H9 (cell line): ENCODE results near the gene CSF1. TPM values are rescaled to one million over a fixed set of nuclear protein-coding genes. Genes with fewer than 3 reads are reported as not detected.

Source experiments
- DNase-seq: peaks from one replicate; pipeline ENCODE4 v3.0.0-alpha.2; 2017
- H2AFZ ChIP-seq: one replicate; pipeline ENCODE4 v1.6.1; 2013; ENCODE audit warnings: mild to moderate bottlenecking, low read length, control low read depth, moderate library complexity
- H2AK5ac ChIP-seq: 2 replicates; pipeline ENCODE4 v1.6.1; 2013; ENCODE audit warnings: low read length, control low read depth, mixed read lengths; ENCODE audit not compliant: insufficient read length
- H2BK120ac ChIP-seq: one replicate; pipeline ENCODE4 v1.6.1; 2013; ENCODE audit warnings: low read depth, mild to moderate bottlenecking, low read length, control low read depth, inconsistent platforms; ENCODE audit not compliant: poor library complexity, severe bottlenecking
- H2BK12ac ChIP-seq: 2 replicates; pipeline ENCODE4 v1.6.1; 2013; ENCODE audit warnings: low read length, control low read depth, mixed read lengths, low read depth; ENCODE audit not compliant: insufficient read length
- H2BK15ac ChIP-seq: 2 replicates; pipeline ENCODE4 v1.6.1; 2013; ENCODE audit warnings: low read depth, low read length, control low read depth
- H2BK20ac ChIP-seq: one replicate; pipeline ENCODE4 v1.6.1; 2013; ENCODE audit warnings: low read depth, mild to moderate bottlenecking, low read length, control low read depth, inconsistent platforms; ENCODE audit not compliant: poor library complexity, severe bottlenecking
- H2BK5ac ChIP-seq: 2 replicates; pipeline ENCODE4 v1.6.1; 2013; ENCODE audit warnings: low read length, control low read depth, mixed read lengths; ENCODE audit not compliant: insufficient read length
- H3K14ac ChIP-seq: 2 replicates; pipeline ENCODE4 v1.6.1; 2013; ENCODE audit warnings: low read length, control low read depth; ENCODE audit not compliant: insufficient read depth
- H3K18ac ChIP-seq: 2 replicates; pipeline ENCODE4 v1.6.1; 2013; ENCODE audit warnings: low read depth, mild to moderate bottlenecking, mixed read lengths, low read length, control low read depth; ENCODE audit not compliant: insufficient read length
- H3K23ac ChIP-seq: 2 replicates; pipeline ENCODE4 v1.6.1; 2013; ENCODE audit warnings: low read length, control low read depth, mixed read lengths, low read depth; ENCODE audit not compliant: insufficient read length
- H3K23me2 ChIP-seq: 2 replicates; pipeline ENCODE4 v1.6.1; 2013; ENCODE audit warnings: low read depth, mild to moderate bottlenecking, mixed read lengths, low read length, control low read depth; ENCODE audit not compliant: insufficient read length, poor library complexity, severe bottlenecking
- H3K27ac ChIP-seq: 2 replicates; pipeline ENCODE4 v1.5.1; 2013; ENCODE audit warnings: low read length, control low read depth, mixed read lengths, low read depth; ENCODE audit not compliant: insufficient read length
- H3K27me3 ChIP-seq: 2 replicates; pipeline ENCODE4 v1.6.1; 2013; ENCODE audit warnings: low read length, control low read depth, inconsistent platforms; ENCODE audit not compliant: insufficient read depth
- H3K4ac ChIP-seq: 2 replicates; pipeline ENCODE4 v1.6.1; 2013; ENCODE audit warnings: low read depth, mild to moderate bottlenecking, control low read depth, inconsistent platforms, low read length, moderate library complexity
- H3K4me1 ChIP-seq: 2 replicates; pipeline ENCODE4 v1.6.1; 2013; ENCODE audit warnings: low read length, control low read depth, inconsistent platforms; ENCODE audit not compliant: insufficient read depth
- H3K4me2 ChIP-seq: 2 replicates; pipeline ENCODE4 v1.6.1; 2013; ENCODE audit warnings: low read length, control low read depth, mixed read lengths; ENCODE audit not compliant: insufficient read length, insufficient read depth
- H3K56ac ChIP-seq: 2 replicates; pipeline ENCODE4 v1.6.1; 2013; ENCODE audit warnings: low read depth, mild to moderate bottlenecking, mixed read lengths, low read length, control low read depth; ENCODE audit not compliant: insufficient read length
- H3K79me1 ChIP-seq: 2 replicates; pipeline ENCODE4 v1.6.1; 2013; ENCODE audit warnings: low read depth, mild to moderate bottlenecking, moderate library complexity, low read length, control low read depth, inconsistent platforms; ENCODE audit not compliant: insufficient read depth, poor library complexity, severe bottlenecking
- H3K79me2 ChIP-seq: 2 replicates; pipeline ENCODE4 v1.6.1; 2013; ENCODE audit warnings: low read length, control low read depth, inconsistent platforms; ENCODE audit not compliant: insufficient read depth
- H3K9ac ChIP-seq: 2 replicates; pipeline ENCODE4 v1.6.1; 2013; ENCODE audit warnings: low read length, control low read depth, mixed read lengths; ENCODE audit not compliant: insufficient read length; ENCODE audit errors: extremely low read depth
- H3K9me3 ChIP-seq: one replicate; pipeline ENCODE4 v1.6.1; 2013; ENCODE audit warnings: low read depth, low read length, inconsistent platforms; ENCODE audit not compliant: control insufficient read depth
- H3T11ph ChIP-seq: one replicate; pipeline ENCODE4 v1.6.1; 2013; ENCODE audit warnings: mild to moderate bottlenecking, low read length, control low read depth, inconsistent platforms
- H4K20me1 ChIP-seq: one replicate; pipeline ENCODE4 v1.6.1; 2013; ENCODE audit not compliant: control insufficient read depth, insufficient read length, insufficient read depth
- H4K5ac ChIP-seq: 2 replicates; pipeline ENCODE4 v1.6.1; 2013; ENCODE audit warnings: low read depth, mild to moderate bottlenecking, mixed read lengths, low read length, control low read depth; ENCODE audit not compliant: insufficient read length
- H4K8ac ChIP-seq: replicated peaks from 2 replicates; pipeline ENCODE4 v1.6.1; 2013; ENCODE audit warnings: low read length, control low read depth, mixed read lengths, low read depth; ENCODE audit not compliant: insufficient read length
- H4K91ac ChIP-seq: 2 replicates; pipeline ENCODE4 v1.6.1; 2013; ENCODE audit warnings: low read depth, mild to moderate bottlenecking, moderate library complexity, mixed read lengths, low read length, control low read depth; ENCODE audit not compliant: insufficient read length
- H3K27ac Mint-ChIP-seq, 3 experiments: 2 replicates in 2 of 3; 3 replicates in 1 of 3; pipeline ENCODE4 v1.8.0; 2020 to 2021; ENCODE audit warnings: mixed read lengths in 3 of 3, mild to moderate bottlenecking in 1 of 3, moderate library complexity in 1 of 3
- H3K27me3 Mint-ChIP-seq: 2 replicates; pipeline ENCODE4 v1.8.0; 2021; ENCODE audit warnings: low read depth, mild to moderate bottlenecking, moderate library complexity, mixed read lengths
- H3K36me3 Mint-ChIP-seq, 3 experiments: 2 replicates in 2 of 3; 3 replicates in 1 of 3; pipeline ENCODE4 v1.8.0; 2020 to 2021; ENCODE audit warnings: low read depth in 3 of 3, mixed read lengths in 3 of 3; ENCODE audit not compliant: insufficient read depth in 1 of 3
- H3K4me1 Mint-ChIP-seq, 2 experiments: 2 replicates each; pipeline ENCODE4 v1.8.0; 2020; ENCODE audit warnings: mixed read lengths in 2 of 2
- H3K4me3 Mint-ChIP-seq, 2 experiments: 2 replicates in 1 of 2; 3 replicates in 1 of 2; pipeline ENCODE4 v1.8.0; 2020 to 2021; ENCODE audit warnings: mild to moderate bottlenecking in 2 of 2, mixed read lengths in 2 of 2, moderate library complexity in 1 of 2
- H3K9me3 Mint-ChIP-seq, 2 experiments: 2 replicates in 1 of 2; 3 replicates in 1 of 2; pipeline ENCODE4 v1.8.0; 2020; ENCODE audit warnings: mild to moderate bottlenecking in 2 of 2, mixed read lengths in 2 of 2, moderate library complexity in 1 of 2
- CTCF ChIP-seq: fragments of 200-600 bp; sonication (generic); conservative IDR thresholded peaks from 3 replicates; pipeline ENCODE4 v1.8.0; 2021; ENCODE audit warnings: antibody characterized with exemption, mild to moderate bottlenecking
- WGBS: extraction: QIAGEN DNeasy Blood & Tissue Kit; methylation state at CpG from one replicate; pipeline ENCODE4 v1.1.7; 2013; ENCODE audit warnings: missing lambda C conversion rate, low lambda C conversion rate, mixed read lengths; ENCODE audit not compliant: insufficient read length; ENCODE audit errors: extremely low coverage; 5-methylcytosine and 5-hydroxymethylcytosine counted together
- total RNA-seq: library from RNA; stranded (reverse); gene quantifications from 2 replicates; pipeline ENCODE4 v1.2.1, GENCODE V29; 2021

CSF1 gene
- total RNA-seq, 1 experiment from 2014 or later = 2.3 TPM

GRCh38 chr1:109890115-109890953 lies 20.3 kb upstream of the CSF1 start:
- H3K56ac ChIP-seq = no peak overlapping the region
- TF ChIP-seq CTCF = no peak
- H4K91ac ChIP-seq = no peak overlapping the region
- H3T11ph ChIP-seq = no peak overlapping the region
- no peaks in the 10 kb centered on the region for H3K23me2 ChIP-seq
- H2BK120ac ChIP-seq = no peak overlapping the region
- no peaks in the 10 kb centered on the region for H4K20me1 ChIP-seq
- H2AFZ ChIP-seq = no peak overlapping the region
- no peak overlapping the region for H3K4me3 Mint-ChIP-seq
- no peaks in the 10 kb centered on the region for H3K9me3 Mint-ChIP-seq
- H2AK5ac ChIP-seq = no peak overlapping the region
- H3K14ac ChIP-seq = no peak overlapping the region
- H3K4me2 ChIP-seq = no peak overlapping the region
- H3K79me1 ChIP-seq = no peaks in the 10 kb centered on the region
- WGBS = no CpG with 5 or more reads among the region's 5 CpGs
- peak overlapping the region in 2 of 3 experiments; percentile 5; a peak in 3 of 7 replicates for H3K27ac Mint-ChIP-seq
- H3K79me2 ChIP-seq = no peaks in the 10 kb centered on the region
- no peak overlapping the region for H3K23ac ChIP-seq
- H4K8ac ChIP-seq = no peak overlapping the region
- H3K18ac ChIP-seq = no peak overlapping the region
- no peak overlapping the region for H2BK15ac ChIP-seq
- no peak overlapping the region for H3K4ac ChIP-seq
- no peak overlapping the region for H3K9ac ChIP-seq
- H3K4me1 Mint-ChIP-seq = peaks cover 2 to 3% of the 10 kb centered on the region in 2 experiments; a peak in 1 of 4 replicates
- peaks cover 0 to 2% (median 0%) of the 10 kb centered on the region in 3 experiments; a peak in 1 of 7 replicates for H3K36me3 Mint-ChIP-seq
- no peak for DNase-seq
- no peaks in the 10 kb centered on the region for H3K27me3 ChIP-seq
- H4K5ac ChIP-seq = no peak overlapping the region
- H2BK12ac ChIP-seq = no peak overlapping the region
- no peak overlapping the region for H2BK5ac ChIP-seq
- no peak overlapping the region for H2BK20ac ChIP-seq
- H3K9me3 ChIP-seq = no peaks in the 10 kb centered on the region
- no peak overlapping the region for H3K27ac ChIP-seq
- H3K4me1 ChIP-seq = no peaks in the 10 kb centered on the region
- H3K27me3 Mint-ChIP-seq = peaks cover 2% of the 10 kb centered on the region
